ENCODE results near the gene NR2F1-AS1. TPM values are rescaled to one million over a fixed set of nuclear protein-coding genes. Genes with fewer than 3 reads are reported as not detected.

NR2F1-AS1 gene
- total RNA-seq, 1 experiment from 2014 or later, result 23.0 TPM

DNA sequence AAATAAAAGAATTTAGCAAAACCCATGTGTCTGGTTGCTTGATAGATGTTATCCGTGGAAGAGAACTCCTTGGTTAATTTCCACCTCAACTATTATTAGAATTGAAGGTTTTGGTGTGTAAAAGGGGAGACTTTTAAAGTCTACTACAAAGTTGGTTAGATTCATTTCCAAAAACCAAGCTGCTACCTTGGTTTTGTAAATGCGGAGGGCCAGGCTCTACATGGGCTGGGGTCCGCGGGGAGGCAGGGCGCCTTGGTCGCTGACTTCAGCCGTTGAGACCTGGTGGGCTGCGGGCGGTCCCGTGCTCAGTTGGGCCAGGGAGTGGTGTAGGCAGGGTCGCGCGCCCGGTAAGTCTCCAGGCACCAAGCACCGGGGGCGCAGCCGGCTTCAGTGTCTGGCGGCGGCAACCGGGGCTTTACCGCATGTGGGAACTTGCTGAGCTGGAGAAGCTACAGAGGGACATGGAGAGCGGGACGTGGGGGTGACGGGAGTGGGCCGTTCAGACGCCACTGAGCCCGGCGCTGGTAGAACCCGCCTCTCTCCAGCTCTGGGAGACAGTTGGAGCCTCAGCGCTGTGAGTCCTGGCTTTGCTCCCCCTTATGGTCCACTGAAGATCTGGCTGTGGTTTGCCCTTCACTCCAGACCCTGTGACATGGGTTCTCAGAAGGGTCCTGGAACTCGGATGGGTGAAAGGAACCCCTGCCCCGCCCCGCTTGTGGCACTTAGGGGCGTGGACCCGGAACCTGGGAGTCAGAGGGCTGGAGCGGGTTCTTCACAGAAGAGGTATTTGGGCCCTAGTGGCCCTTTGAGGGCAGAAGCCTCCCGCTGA is 13.8 kb upstream of the NR2F1-AS1 start:
- peak; percentile 75 for DNase-seq (ENCODE audit: low spot score)
- in situ Hi-C loops (cut with HindIII; ENCODE audit: low sequenced_read_pairs), result no loop called here

DNA sequence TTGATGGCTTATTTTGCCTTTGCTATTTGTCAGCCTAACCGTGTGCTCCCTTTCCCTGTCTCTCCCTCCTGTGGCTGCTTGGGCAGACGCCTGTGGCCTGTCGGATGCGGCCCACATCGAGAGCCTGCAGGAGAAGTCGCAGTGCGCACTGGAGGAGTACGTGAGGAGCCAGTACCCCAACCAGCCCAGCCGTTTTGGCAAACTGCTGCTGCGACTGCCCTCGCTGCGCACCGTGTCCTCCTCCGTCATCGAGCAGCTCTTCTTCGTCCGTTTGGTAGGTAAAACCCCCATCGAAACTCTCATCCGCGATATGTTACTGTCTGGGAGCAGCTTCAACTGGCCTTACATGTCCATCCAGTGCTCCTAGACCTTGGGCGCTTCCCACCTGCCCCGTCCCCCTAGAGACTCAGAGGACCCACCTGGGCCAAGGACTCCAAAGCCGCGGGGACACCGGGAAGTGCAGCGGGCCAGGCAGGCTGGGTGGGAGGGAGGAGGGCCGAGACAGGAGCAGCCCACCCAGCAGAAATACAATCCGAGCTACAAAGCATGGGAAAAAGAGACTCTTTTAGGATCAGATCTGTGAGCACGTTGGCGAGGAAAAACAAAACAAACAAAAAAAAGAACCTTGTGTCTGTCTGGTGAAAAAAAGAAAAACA is 12.6 kb upstream of the NR2F1-AS1 start:
- DNase-seq (ENCODE audit: low spot score), result peak; percentile 79
- in situ Hi-C loops (cut with HindIII; ENCODE audit: low sequenced_read_pairs), result no loop called here

DNA sequence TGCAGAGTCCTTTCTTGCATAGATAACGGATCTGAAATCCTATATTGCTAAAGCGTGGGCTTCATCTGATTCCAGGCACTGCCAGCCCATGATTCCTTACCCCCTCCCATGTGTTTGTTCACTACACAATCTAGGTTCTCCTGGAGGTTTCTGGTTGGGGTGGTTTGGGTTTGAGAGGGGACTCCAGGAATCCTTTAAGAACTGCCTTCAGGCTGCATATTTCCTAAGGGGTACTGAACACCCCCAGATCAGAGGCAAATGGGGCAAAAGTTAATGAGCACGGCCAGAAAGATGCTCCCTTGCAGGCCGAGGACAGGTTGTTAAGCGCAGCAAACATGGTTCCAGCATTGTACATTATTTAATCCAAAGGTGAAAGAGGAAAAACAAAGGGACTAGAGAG is 11.9 kb upstream of the NR2F1-AS1 start:
- in situ Hi-C loops (cut with HindIII; ENCODE audit: low sequenced_read_pairs), result no loop called here

DNA sequence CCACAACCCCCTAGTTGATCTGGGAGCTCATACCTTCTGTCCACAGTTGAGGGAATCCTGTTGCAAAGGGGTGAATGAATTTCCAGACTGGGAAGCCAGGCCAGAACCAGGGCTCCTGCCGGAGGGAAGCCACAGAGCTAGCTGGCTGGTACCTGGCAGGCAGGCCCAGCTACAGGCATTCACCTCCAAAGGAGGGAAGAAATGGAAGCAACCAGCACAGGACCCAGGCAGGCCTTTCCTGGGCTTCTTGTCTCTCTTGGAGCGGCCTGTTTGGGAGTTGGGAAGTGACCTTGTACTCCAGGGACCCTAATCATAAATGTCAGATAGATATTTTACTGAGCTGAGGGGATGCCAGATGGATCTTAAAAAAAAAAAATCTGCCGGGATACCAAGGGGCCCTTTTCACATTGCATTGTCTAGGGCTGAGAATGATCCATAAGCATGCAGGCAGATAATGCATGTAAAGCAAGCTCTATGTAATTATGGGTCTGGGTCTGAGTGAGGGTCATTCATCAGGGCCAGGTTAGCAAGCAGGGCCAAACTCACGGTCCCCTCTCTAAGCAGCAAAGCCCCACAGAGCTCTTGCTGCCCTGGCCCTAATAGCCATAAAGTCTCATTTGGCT is 10.4 kb upstream of the NR2F1-AS1 start:
- in situ Hi-C loops (cut with HindIII; ENCODE audit: low sequenced_read_pairs), result no loop called here
- DNase-seq (ENCODE audit: low spot score), result peak; percentile 64

More for the DNA sequence above, 11.9 kb upstream of the NR2F1-AS1 start:
- peak; percentile 44 for DNase-seq (ENCODE audit: low spot score)

GRCh38 chr5:93590493-93590892 is 9.5 kb upstream of the NR2F1-AS1 start:
- in situ Hi-C loops (cut with HindIII; ENCODE audit: low sequenced_read_pairs), result no loop called here
- no peak for DNase-seq (ENCODE audit: low spot score)

- DNase-seq (ENCODE audit: low spot score), result peak; percentile 90
- in situ Hi-C loops (cut with HindIII; ENCODE audit: low sequenced_read_pairs), result no loop called here
Measured at GRCh38 chr5:93589829-93590215, 8.8 kb upstream of the NR2F1-AS1 start.

DNA sequence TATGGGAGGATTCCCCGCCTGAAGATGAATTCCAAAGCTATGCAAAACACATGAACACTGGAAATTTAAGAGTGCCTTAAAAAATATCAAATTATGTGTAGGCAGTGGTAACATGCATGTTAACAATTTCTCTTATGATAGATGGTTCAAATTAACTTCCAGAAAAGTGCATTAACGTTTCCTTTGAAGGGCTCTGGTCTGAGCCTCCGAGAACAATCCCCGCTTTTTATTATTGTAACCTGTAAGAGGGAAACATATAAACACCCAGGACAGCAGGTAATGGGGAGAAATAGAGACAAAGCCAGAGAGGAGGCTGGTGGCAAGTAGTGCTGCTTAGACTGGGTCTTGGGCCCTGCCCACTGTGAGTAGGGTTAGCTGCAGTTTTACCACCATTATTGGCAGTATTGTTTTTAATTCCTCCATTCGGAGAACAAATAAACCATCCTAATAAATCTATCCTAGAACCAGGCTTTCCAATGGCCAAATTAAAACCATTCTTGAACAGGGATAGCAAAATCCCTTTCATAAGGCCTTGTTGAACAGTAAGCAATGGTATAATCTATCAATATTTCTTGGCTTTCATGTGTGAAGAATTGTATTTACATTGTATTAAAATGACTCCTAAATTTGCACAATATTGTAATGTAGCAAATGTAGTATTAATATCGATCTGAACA is 8.3 kb upstream of the NR2F1-AS1 start:
- in situ Hi-C loops (cut with HindIII; ENCODE audit: low sequenced_read_pairs), result no loop called here
- DNase-seq (ENCODE audit: low spot score), result peak; percentile 65

DNA sequence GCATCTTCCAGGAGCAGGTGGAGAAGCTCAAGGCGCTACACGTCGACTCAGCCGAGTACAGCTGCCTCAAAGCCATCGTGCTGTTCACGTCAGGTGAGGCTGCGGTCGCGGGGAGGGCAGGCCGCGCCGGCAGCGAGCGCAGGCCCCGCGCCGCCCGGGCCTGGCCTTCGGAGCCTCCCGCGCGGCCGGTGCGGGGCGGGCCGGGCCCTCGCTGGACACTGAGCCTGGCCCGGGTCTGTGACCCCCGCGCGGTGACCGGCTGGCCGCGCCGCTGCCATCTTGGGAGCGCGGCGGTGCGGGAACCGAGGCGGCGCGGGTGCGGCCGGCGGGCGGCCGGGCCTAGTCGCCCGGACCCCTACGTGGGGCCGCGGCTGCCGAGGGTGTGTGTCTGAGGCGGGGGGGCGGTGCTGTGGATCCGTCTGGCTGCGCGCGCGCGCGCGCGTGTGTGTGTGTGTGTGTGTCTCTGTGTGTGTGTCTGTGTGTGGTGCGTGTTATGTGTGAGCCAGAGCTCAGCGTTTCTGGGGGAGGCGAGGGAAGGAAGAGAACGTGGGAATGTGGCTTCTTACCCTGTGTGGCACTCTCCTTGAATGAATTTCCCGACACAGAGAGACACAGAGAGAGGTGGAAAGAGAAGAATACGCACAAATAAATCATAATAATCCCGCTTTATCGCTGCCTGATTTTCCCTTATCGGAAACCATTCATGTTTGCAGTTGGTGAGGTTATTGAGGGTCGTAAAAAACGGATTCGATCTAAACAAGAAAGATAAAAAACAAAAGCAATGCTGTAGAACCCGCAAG is 7.5 kb upstream of the NR2F1-AS1 start:
- in situ Hi-C loops (cut with HindIII; ENCODE audit: low sequenced_read_pairs), result no loop called here
- peak; percentile 67 for DNase-seq (ENCODE audit: low spot score)

- peak; percentile 65 for DNase-seq (ENCODE audit: low spot score)
- in situ Hi-C loops (cut with HindIII; ENCODE audit: low sequenced_read_pairs), result no loop called here
Measured at GRCh38 chr5:93587597-93588351, 6.8 kb upstream of the NR2F1-AS1 start.

- DNase-seq (ENCODE audit: low spot score), result peak; percentile 47
- in situ Hi-C loops (cut with HindIII; ENCODE audit: low sequenced_read_pairs), result no loop called here
Measured at GRCh38 chr5:93586736-93587596, 5.9 kb upstream of the NR2F1-AS1 start.

GRCh38 chr5:93585767-93586385 is 4.9 kb upstream of the NR2F1-AS1 start:
- DNase-seq (ENCODE audit: low spot score), result peak; percentile 64
- in situ Hi-C loops (cut with HindIII; ENCODE audit: low sequenced_read_pairs), result no loop called here

GRCh38 chr5:93585041-93585766 is 4.2 kb upstream of the NR2F1-AS1 start:
- DNase-seq (ENCODE audit: low spot score), result peak; percentile 79
- in situ Hi-C loops (cut with HindIII; ENCODE audit: low sequenced_read_pairs), result no loop called here

GRCh38 chr5:93584596-93585040 is 3.6 kb upstream of the NR2F1-AS1 start:
- in situ Hi-C loops (cut with HindIII; ENCODE audit: low sequenced_read_pairs), result no loop called here
- peak; percentile 41 for DNase-seq (ENCODE audit: low spot score)

- DNase-seq (ENCODE audit: low spot score), result peak; percentile 61
- in situ Hi-C loops (cut with HindIII; ENCODE audit: low sequenced_read_pairs), result no loop called here
Measured at GRCh38 chr5:93583768-93584595, 3.0 kb upstream of the NR2F1-AS1 start.

- DNase-seq (ENCODE audit: low spot score), result peak; percentile 45
- in situ Hi-C loops (cut with HindIII; ENCODE audit: low sequenced_read_pairs), result no loop called here
Measured at GRCh38 chr5:93583439-93583767, 2.4 kb upstream of the NR2F1-AS1 start.

All from G401 (cell line).